GM12875 (cell line): Measurements from ENCODE around the gene STX7.

Experiments
- H3K4me3 ChIP-seq: one replicate; pipeline ENCODE4 v1.5.1; 2011; ENCODE audit warnings: low read depth, low read length, control low read depth
- TF ChIP-seq, protein P1 (sequence below): IDR thresholded peaks from 2 replicates; pipeline ENCODE4 v1.5.1; 2011; ENCODE audit warnings: low read depth, mild to moderate bottlenecking, control low read depth, inconsistent platforms, low read length, moderate library complexity, borderline replicate concordance; ENCODE audit not compliant: insufficient read depth

The STX7 gene

DNA sequence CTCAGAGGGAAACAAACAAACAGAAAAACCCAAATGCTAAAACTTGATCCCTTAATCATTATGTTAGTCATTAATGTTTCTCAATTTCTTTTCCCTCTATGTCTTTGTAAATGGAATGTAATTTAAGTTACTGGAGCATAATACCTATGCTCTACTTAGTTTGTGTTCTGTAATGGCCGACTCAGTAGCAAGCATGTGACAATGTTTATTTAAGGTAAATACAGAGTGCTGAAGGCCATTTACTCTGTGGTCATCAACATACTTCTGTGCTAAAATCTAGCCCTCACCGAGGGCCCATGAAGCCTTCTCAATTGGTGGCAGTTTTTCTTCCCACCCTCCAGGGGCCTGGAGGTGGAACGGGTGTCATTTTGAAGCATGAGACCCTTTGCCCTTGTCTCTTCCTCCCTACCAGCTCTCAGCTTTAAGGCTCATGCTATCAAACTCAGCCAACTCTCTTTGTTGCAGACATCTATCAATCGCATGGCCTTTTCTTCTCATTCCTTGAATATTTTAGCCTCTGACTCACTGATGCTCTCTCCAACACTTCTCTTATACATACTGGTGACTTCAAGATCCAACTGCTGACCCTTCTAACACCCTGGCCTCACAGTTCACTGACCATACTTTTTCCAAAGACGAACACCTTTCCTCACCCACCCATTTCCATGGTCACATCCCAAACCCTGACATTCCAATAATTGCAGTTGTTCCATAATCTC lies 48.2 kb downstream of the STX7 start:
- TF ChIP-seq, protein P1, sequence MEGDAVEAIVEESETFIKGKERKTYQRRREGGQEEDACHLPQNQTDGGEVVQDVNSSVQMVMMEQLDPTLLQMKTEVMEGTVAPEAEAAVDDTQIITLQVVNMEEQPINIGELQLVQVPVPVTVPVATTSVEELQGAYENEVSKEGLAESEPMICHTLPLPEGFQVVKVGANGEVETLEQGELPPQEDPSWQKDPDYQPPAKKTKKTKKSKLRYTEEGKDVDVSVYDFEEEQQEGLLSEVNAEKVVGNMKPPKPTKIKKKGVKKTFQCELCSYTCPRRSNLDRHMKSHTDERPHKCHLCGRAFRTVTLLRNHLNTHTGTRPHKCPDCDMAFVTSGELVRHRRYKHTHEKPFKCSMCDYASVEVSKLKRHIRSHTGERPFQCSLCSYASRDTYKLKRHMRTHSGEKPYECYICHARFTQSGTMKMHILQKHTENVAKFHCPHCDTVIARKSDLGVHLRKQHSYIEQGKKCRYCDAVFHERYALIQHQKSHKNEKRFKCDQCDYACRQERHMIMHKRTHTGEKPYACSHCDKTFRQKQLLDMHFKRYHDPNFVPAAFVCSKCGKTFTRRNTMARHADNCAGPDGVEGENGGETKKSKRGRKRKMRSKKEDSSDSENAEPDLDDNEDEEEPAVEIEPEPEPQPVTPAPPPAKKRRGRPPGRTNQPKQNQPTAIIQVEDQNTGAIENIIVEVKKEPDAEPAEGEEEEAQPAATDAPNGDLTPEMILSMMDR = no peak
- H3K4me3 ChIP-seq = no peak overlapping the region

DNA sequence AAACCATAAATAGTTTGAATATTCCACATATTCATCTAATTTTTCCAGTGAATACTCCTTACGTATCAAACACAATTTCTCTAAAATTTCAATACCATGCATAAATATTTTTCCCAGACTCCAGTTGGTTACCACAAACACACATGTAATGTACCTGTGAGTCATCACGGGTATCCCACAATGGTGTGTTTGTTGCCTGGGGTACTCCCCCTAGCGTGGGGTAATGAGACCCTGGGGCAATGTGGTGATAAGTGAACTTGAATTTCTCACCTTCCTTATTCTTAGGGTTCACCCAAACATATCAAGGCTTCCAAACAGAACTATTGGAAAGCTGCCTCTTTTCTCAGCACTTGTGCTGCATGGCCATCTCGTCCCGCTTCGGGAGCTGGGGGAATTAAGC lies 51.0 kb downstream of the STX7 start:
- H3K4me3 ChIP-seq = no peak overlapping the region
- TF ChIP-seq, protein P1 = no peak

DNA sequence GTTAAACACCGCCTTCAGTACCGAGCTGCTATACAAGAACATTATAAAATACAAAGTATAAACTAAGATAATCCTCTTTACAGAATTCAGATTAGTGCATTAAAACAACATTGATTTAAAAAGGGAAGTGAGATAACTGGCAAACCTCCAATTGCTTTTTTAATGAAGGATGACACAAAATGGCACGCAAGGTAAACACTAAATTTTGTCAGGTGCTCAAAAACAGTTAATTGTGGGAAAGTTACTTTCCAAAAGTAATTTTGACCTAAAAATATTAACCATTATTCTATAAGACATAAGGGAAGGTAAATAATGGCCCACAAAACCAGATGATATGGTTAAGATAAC lies 53.3 kb downstream of the STX7 start:
- TF ChIP-seq, protein P1 = no peak
- no peak overlapping the region for H3K4me3 ChIP-seq

DNA sequence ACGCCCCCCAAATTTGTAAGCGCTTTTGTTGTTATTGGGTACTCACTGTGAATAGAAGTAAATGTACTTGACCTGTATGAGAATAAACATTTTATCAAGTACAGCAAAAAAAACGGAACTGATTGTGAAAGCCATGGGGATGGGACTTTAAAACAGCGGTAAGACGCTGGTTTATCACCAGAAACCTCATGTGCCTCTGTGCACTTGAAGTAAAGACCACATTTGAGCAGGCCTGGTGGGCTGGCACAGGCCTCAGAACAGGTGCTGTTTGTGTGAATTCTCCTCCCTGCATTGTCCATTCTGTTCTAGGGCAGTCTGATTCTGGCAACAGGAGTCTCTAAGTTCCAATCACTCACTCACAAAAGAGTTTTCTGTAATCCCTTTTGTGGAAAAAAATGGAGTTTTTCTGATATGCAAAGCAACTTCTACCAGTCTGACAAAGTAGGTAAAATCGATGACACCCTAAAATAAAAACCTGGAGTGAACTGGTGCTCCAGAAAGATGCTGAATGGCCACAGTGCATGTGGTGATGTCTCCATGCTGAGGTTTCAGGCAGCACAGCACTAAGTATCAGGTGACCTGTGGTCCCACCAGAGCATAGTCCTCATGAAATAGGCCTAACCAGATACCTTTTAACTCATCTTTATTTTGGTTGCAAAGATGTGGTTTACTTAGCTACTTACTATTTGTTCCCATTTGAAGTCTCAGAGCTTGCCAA lies 53.9 kb downstream of the STX7 start:
- TF ChIP-seq, protein P1 = no peak
- no peak overlapping the region for H3K4me3 ChIP-seq

DNA sequence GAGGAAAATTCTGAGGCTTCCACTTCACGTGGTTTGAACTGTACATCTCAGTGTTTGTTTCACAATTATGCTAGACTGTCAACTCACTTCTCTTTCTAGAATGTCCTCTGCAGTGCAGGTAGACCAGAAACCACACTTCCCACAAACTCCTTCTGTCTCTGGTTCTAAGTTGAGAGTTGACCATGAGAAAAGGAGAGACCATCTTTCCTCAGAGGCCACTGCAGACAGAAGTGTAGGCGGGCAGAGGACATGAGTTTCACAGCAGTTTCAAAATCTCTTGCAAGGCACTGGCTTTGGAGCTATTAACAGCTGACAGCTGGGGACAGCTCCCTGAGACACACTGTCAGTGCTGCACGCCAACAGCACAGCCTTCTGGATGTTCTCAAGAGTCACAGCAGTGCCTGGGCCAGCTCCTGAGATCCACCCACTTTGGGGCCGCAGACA lies 56.2 kb downstream of the STX7 start:
- H3K4me3 ChIP-seq = no peak overlapping the region
- TF ChIP-seq, protein P1 = peak; percentile 35; the same call in 1 of the 2 replicates

DNA sequence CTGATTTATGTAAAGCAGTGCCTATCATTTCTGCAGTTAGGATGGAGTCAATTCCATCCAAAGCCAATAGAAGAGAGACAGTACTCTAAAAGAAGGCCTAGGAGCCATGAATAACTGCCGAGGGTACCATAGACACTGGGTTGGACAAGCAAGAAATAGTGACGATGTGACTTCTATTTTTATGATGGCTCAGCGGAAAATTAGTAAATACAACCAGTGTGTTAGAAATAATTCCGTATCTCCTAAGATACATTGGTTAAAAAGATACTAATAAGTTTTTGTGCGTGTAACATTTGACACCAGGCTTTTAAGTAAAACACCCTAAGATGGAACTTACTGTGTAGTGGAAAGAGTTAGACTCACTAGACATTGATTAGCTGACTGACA lies 66.1 kb downstream of the STX7 start:
- TF ChIP-seq, protein P1 = no peak
- no peak overlapping the region for H3K4me3 ChIP-seq
